ENCODE results near the gene COL11A1. TPM values are rescaled to one million over a fixed set of nuclear protein-coding genes. Genes with fewer than 3 reads are reported as not detected.

Gene COL11A1
- total and polyA plus RNA-seq, 2 of the 13 experiments (the other 11 are each of a cell fraction or from before 2014, with no cell fraction given): not detected

GRCh38 chr1:102977292-102977691, 131.0 kb downstream of the COL11A1 start:
- ChIA-PET CTCF (ENCODE audit: low intra/inter-chr PET ratio, low total read pairs) (no interaction called here), POLR2A (no interaction called here)
- Histone ChIP-seq H3K79me2 (ENCODE audit: insufficient read depth, low read length) (no peaks in the 10 kb centered on the region), H3K4me3 (replicated peaks in 1 of 3; ENCODE audit: insufficient read depth in 1 of 3, low read depth in 2 of 3, low read length in 3 of 3) (no peak overlapping the region), H3K9me3 (ENCODE audit: low read length) (no peaks in the 10 kb centered on the region), H3K9ac (ENCODE audit: insufficient read depth, low read depth, low read length) (no peak overlapping the region), H2AFZ (ENCODE audit: low read length) (no peak overlapping the region), H3K27me3 (ENCODE audit: control insufficient read depth in 1 of 2, insufficient read depth in 2 of 2, low read length in 2 of 2) (no peaks in the 10 kb centered on the region), H3K4me1 (ENCODE audit: insufficient read depth, low read length) (no peaks in the 10 kb centered on the region), H3K4me2 (ENCODE audit: low read depth, low read length) (no peak overlapping the region), H3K27ac (ENCODE audit: extremely low read length, insufficient read depth, low read length) (no peak overlapping the region), H3K36me3 (replicated peaks in 1 of 2; ENCODE audit: control insufficient read depth in 1 of 2, insufficient read depth in 2 of 2, low read length in 2 of 2) (no peaks in the 10 kb centered on the region), H4K20me1 (ENCODE audit: insufficient read depth, low read length) (no peaks in the 10 kb centered on the region)
- TF ChIP-seq ZNF33B (CRISPR knock-in tag; IDR thresholded peaks at IDR 0.05) (no peak), MAFK (conservative IDR thresholded peaks at IDR 0.05 in 1 of 2, IDR thresholded peaks at IDR 0.05 in 1 of 2; ENCODE audit: low read length in 2 of 2) (peak; percentile 72 to 87; a peak in 3 of 4 replicates), ZNF816 (CRISPR knock-in tag; IDR thresholded peaks at IDR 0.05; ENCODE audit: borderline replicate concordance) (no peak), MAFF (IDR thresholded peaks at IDR 0.05; ENCODE audit: low read depth, low read length) (peak; percentile 83), ELK4 (CRISPR knock-in tag; IDR thresholded peaks at IDR 0.05; ENCODE audit: borderline replicate concordance) (no peak)
- no peak for DNase-seq (ENCODE audit: low spot score)
- no peak for ATAC-seq
- in situ Hi-C loops (cut with HindIII; ENCODE audit: extremely low pct_ligation_motif_present, low pct_unique_long_range_greater_than_20kb) (no loop called here), intact Hi-C loops (cut with micrococcal nuclease; ENCODE audit: unreplicated experiment) (no loop called here)
- BruUV-seq (replicated peaks): no TSS peak
- no peak for FAIRE-seq

GRCh38 chr1:102970496-102971078, 137.7 kb downstream of the COL11A1 start:
- no peak overlapping the region for H3K4me2 ChIP-seq (ENCODE audit: low read depth, low read length)
- no peak overlapping the region for H3K27ac ChIP-seq (ENCODE audit: extremely low read length, insufficient read depth, low read length)
- ChIA-PET POLR2A (no interaction called here), CTCF (ENCODE audit: low intra/inter-chr PET ratio, low total read pairs) (interaction anchor here (1.2 kb wide), 1 partner anchor 1451 kb away, joined by 4 read pairs; no protein-coding TSS in a partner anchor)
- H3K4me3 ChIP-seq (replicated peaks in 1 of 3; ENCODE audit: insufficient read depth in 1 of 3, low read depth in 2 of 3, low read length in 3 of 3): no peak overlapping the region
- DNase-seq (ENCODE audit: low spot score) (peak; percentile 57), ATAC-seq (peak; percentile 59; the same call in 2 of the 3 replicates), FAIRE-seq (peak; percentile 21)
- H3K9me3 ChIP-seq (ENCODE audit: low read length): no peaks in the 10 kb centered on the region
- BruUV-seq (replicated peaks): no TSS peak
- H3K36me3 ChIP-seq (replicated peaks in 1 of 2; ENCODE audit: control insufficient read depth in 1 of 2, insufficient read depth in 2 of 2, low read length in 2 of 2): no peaks in the 10 kb centered on the region
- in situ Hi-C loops (cut with HindIII; ENCODE audit: extremely low pct_ligation_motif_present, low pct_unique_long_range_greater_than_20kb): loop anchor here (25.0 kb wide), 1 partner anchor 1458 kb away; no protein-coding TSS in a partner anchor
- intact Hi-C loops (cut with micrococcal nuclease; ENCODE audit: unreplicated experiment): no loop called here
- no peaks in the 10 kb centered on the region for H4K20me1 ChIP-seq (ENCODE audit: insufficient read depth, low read length)
- no peak overlapping the region for H3K9ac ChIP-seq (ENCODE audit: insufficient read depth, low read depth, low read length)
- H3K27me3 ChIP-seq (ENCODE audit: control insufficient read depth in 1 of 2, insufficient read depth in 2 of 2, low read length in 2 of 2): no peaks in the 10 kb centered on the region
- 19% methylated on average over 17 of the region's 17 CpGs for WGBS (ENCODE audit: low lambda C conversion rate)
- H3K4me1 ChIP-seq (ENCODE audit: insufficient read depth, low read length): no peaks in the 10 kb centered on the region
- no peak overlapping the region for H2AFZ ChIP-seq (ENCODE audit: low read length)
- H3K79me2 ChIP-seq (ENCODE audit: insufficient read depth, low read length): no peaks in the 10 kb centered on the region
- TF ChIP-seq BRF2 (CRISPR knock-in tag; IDR thresholded peaks at IDR 0.05) (no peak), SP5 (CRISPR knock-in tag; IDR thresholded peaks at IDR 0.05; ENCODE audit: borderline replicate concordance, low read depth) (no peak), ZNF460 (CRISPR knock-in tag; IDR thresholded peaks at IDR 0.05; ENCODE audit: borderline replicate concordance) (peak; percentile 42; the same call in 1 of the 2 replicates), ZHX2 (IDR thresholded peaks at IDR 0.05; ENCODE audit: low read depth) (no peak), ZHX2 (CRISPR knock-in tag; IDR thresholded peaks at IDR 0.05; ENCODE audit: borderline replicate concordance) (no peak)
